Mammary epithelial cell (primary cell): ENCODE data around the gene LRBA.

ENCODE experiments used
- CTCF ChIP-seq, 2 donors: IDR thresholded peaks in 1 of 2; conservative IDR thresholded peaks in 1 of 2; 2 replicates each; pipeline ENCODE4 v1.5.1; 2011 to 2012; ENCODE audit warnings: inconsistent platforms in 2 of 2, low read length in 2 of 2, mild to moderate bottlenecking in 2 of 2, control low read depth in 1 of 2, low read depth in 1 of 2; ENCODE audit not compliant: insufficient read depth in 1 of 2; ENCODE audit errors: extremely low read depth in 1 of 2
- EZH2 ChIP-seq: IDR thresholded peaks from 2 replicates; pipeline ENCODE4 v1.6.1; 2012; ENCODE audit warnings: low read length, inconsistent platforms, borderline replicate concordance

- TF ChIP-seq CTCF (conservative IDR thresholded peaks at IDR 0.05 in 1 of 2, IDR thresholded peaks at IDR 0.05 in 1 of 2; ENCODE audit: extremely low read depth in 1 of 2, insufficient read depth in 1 of 2, low read depth in 1 of 2, low read length in 2 of 2) (no peak), EZH2 (no peak)
Observed at GRCh38 chr4:150598909-150599308, 416.2 kb downstream of the LRBA start.
